Measurements from ENCODE around the gene UBA7.

DNA sequence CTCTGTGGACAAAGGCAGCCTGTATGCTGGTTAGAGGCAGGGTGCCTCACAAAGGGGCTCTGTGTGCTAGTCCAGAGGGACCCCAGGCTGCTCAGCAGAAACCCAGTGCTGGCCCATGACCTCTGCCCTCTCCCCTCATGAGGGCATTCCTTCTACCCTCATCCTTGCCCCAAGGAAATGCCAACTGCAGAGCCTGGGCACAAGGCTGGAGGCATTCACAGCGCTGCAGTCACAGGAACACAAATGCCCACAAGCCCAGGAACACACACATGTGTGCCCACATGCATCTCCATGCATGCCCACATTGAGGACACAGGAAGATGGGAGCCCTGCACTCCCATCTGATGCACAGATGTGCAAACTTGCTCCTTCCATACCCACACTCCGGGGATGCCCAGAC is 6.9 kb downstream of the UBA7 start:
- TF ChIP-seq, protein P1, sequence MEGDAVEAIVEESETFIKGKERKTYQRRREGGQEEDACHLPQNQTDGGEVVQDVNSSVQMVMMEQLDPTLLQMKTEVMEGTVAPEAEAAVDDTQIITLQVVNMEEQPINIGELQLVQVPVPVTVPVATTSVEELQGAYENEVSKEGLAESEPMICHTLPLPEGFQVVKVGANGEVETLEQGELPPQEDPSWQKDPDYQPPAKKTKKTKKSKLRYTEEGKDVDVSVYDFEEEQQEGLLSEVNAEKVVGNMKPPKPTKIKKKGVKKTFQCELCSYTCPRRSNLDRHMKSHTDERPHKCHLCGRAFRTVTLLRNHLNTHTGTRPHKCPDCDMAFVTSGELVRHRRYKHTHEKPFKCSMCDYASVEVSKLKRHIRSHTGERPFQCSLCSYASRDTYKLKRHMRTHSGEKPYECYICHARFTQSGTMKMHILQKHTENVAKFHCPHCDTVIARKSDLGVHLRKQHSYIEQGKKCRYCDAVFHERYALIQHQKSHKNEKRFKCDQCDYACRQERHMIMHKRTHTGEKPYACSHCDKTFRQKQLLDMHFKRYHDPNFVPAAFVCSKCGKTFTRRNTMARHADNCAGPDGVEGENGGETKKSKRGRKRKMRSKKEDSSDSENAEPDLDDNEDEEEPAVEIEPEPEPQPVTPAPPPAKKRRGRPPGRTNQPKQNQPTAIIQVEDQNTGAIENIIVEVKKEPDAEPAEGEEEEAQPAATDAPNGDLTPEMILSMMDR (IDR thresholded peaks at IDR 0.05): no peak
- TF ChIP-seq EZH2phosphoT487 (IDR thresholded peaks at IDR 0.05; ENCODE audit: borderline replicate concordance, low read depth) (no peak), JUND (IDR thresholded peaks at IDR 0.05) (no peak), RCOR1 (IDR thresholded peaks at IDR 0.05; ENCODE audit: low read length) (no peak), POLR2AphosphoS5 (IDR thresholded peaks at IDR 0.05; ENCODE audit: low read depth, low read length) (no peak), RXRA (IDR thresholded peaks at IDR 0.05; ENCODE audit: borderline replicate concordance, low read depth) (no peak), SIN3A (IDR thresholded peaks at IDR 0.05; ENCODE audit: borderline replicate concordance, low read depth, low read length) (no peak), EP300 (IDR thresholded peaks at IDR 0.05; ENCODE audit: borderline replicate concordance in 1 of 2, low read depth in 1 of 2, low read length in 1 of 2) (no peak), TAF1 (IDR thresholded peaks at IDR 0.05; ENCODE audit: borderline replicate concordance, low read depth, low read length) (no peak), MXI1 (IDR thresholded peaks at IDR 0.05; ENCODE audit: low read depth, low read length) (no peak)
- TF ChIP-seq, protein P2, sequence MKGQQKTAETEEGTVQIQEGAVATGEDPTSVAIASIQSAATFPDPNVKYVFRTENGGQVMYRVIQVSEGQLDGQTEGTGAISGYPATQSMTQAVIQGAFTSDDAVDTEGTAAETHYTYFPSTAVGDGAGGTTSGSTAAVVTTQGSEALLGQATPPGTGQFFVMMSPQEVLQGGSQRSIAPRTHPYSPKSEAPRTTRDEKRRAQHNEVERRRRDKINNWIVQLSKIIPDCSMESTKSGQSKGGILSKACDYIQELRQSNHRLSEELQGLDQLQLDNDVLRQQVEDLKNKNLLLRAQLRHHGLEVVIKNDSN (IDR thresholded peaks at IDR 0.05; ENCODE audit: borderline replicate concordance, low read depth): no peak
- TF ChIP-seq, protein P3, sequence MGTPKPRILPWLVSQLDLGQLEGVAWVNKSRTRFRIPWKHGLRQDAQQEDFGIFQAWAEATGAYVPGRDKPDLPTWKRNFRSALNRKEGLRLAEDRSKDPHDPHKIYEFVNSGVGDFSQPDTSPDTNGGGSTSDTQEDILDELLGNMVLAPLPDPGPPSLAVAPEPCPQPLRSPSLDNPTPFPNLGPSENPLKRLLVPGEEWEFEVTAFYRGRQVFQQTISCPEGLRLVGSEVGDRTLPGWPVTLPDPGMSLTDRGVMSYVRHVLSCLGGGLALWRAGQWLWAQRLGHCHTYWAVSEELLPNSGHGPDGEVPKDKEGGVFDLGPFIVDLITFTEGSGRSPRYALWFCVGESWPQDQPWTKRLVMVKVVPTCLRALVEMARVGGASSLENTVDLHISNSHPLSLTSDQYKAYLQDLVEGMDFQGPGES (IDR thresholded peaks at IDR 0.05; ENCODE audit: low read depth, low read length): no peak
- TF ChIP-seq, protein P4, sequence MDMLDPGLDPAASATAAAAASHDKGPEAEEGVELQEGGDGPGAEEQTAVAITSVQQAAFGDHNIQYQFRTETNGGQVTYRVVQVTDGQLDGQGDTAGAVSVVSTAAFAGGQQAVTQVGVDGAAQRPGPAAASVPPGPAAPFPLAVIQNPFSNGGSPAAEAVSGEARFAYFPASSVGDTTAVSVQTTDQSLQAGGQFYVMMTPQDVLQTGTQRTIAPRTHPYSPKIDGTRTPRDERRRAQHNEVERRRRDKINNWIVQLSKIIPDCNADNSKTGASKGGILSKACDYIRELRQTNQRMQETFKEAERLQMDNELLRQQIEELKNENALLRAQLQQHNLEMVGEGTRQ (IDR thresholded peaks at IDR 0.05; ENCODE audit: borderline replicate concordance, low read depth, low read length): no peak
- TF ChIP-seq, protein P5, sequence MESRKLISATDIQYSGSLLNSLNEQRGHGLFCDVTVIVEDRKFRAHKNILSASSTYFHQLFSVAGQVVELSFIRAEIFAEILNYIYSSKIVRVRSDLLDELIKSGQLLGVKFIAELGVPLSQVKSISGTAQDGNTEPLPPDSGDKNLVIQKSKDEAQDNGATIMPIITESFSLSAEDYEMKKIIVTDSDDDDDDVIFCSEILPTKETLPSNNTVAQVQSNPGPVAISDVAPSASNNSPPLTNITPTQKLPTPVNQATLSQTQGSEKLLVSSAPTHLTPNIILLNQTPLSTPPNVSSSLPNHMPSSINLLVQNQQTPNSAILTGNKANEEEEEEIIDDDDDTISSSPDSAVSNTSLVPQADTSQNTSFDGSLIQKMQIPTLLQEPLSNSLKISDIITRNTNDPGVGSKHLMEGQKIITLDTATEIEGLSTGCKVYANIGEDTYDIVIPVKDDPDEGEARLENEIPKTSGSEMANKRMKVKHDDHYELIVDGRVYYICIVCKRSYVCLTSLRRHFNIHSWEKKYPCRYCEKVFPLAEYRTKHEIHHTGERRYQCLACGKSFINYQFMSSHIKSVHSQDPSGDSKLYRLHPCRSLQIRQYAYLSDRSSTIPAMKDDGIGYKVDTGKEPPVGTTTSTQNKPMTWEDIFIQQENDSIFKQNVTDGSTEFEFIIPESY (IDR thresholded peaks at IDR 0.05; ENCODE audit: borderline replicate concordance, low read depth): no peak

Measured in SK-N-SH (cell line).